Measurements from ENCODE around the gene ETV6.

Gene ETV6

DNA sequence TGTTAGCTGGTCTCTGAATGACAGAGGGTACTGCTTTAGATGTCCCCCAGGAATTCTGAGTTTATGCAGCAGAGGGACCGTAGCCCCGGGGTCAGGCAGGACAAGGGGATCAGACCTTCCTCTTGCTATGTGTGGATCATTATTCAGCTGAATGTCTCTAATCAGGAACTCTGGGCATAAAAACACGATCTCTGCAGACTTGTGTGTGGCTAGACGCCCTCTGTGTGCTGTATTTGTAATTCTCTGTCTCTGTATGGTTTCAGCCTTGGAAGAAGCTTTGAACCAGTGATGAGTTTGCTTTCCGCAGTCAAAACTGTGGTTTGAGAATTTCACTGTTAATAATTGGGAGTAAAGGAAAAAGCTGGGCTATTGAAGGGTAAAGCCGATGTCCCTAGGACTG lies 125.3 kb downstream of the ETV6 start:
- ChIA-PET CTCF (interaction anchor here (0.8 to 2.4 kb wide), 11 partner anchors 12 to 61 kb away, joined by 3 to 8 read pairs (median 3); no protein-coding TSS in a partner anchor), POLR2A (interaction anchor here (1.0 kb wide), 1 partner anchor 13 kb away, joined by 4 read pairs; no protein-coding TSS in a partner anchor)
- DNase-seq (ENCODE audit: extremely low spot score), result no peak
- TF ChIP-seq, protein P1, sequence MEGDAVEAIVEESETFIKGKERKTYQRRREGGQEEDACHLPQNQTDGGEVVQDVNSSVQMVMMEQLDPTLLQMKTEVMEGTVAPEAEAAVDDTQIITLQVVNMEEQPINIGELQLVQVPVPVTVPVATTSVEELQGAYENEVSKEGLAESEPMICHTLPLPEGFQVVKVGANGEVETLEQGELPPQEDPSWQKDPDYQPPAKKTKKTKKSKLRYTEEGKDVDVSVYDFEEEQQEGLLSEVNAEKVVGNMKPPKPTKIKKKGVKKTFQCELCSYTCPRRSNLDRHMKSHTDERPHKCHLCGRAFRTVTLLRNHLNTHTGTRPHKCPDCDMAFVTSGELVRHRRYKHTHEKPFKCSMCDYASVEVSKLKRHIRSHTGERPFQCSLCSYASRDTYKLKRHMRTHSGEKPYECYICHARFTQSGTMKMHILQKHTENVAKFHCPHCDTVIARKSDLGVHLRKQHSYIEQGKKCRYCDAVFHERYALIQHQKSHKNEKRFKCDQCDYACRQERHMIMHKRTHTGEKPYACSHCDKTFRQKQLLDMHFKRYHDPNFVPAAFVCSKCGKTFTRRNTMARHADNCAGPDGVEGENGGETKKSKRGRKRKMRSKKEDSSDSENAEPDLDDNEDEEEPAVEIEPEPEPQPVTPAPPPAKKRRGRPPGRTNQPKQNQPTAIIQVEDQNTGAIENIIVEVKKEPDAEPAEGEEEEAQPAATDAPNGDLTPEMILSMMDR (IDR thresholded peaks at IDR 0.05; ENCODE audit: control extremely low read depth, extremely low read depth, low read depth, missing control alignments), result peak; percentile 8

DNA sequence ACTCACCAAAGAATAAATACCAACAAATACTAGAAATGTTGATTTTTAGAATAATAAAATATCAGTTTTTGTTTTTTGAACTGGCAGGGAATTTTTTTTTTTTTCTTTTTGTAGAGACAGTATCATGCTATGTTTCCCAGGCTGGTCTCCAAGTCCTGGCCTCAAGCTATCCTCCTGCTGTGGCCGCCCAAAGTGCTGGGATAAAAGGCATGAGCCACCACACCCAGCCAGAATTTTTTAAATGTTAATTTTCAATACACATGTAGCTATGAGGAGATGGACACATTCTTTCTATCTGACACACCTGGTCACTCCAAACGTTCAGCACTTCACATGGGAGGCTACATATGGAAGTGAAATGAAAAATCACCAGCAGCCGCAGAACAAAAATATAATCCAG lies 126.8 kb downstream of the ETV6 start:
- TF ChIP-seq, protein P1 (IDR thresholded peaks at IDR 0.05; ENCODE audit: control extremely low read depth, extremely low read depth, low read depth, missing control alignments), result no peak
- no peak for DNase-seq (ENCODE audit: extremely low spot score)
- POLR2A ChIA-PET, result no interaction called here
- CTCF ChIA-PET, result interaction anchor here (1.3 to 2.4 kb wide), 3 partner anchors 10 to 35 kb away, joined by 3 to 8 read pairs (median 6); no protein-coding TSS in a partner anchor

DNA sequence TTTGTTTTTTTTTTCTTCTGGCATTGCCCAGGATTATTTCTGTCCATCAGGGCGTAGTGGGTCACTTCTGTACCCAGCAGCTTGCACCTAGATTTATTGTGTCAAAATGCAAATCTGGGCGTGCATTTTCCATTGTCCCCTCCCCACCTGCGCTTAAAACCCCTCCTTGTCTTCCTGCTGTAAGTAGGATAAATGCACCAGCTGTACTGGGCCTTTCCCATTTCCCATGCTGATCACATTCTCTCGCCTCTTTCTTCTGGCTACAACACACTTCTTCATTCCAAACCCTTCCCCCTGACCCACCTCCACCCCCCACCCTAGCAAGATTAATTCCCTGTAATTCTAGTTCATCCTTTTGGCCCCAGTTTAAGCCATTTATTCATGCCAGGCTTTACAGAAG lies 128.0 kb downstream of the ETV6 start:
- no peak for DNase-seq (ENCODE audit: extremely low spot score)
- TF ChIP-seq, protein P1 (IDR thresholded peaks at IDR 0.05; ENCODE audit: control extremely low read depth, extremely low read depth, low read depth, missing control alignments), result no peak
- ChIA-PET CTCF (interaction anchor here (2.4 to 5.5 kb wide), 2 partner anchors 13 to 36 kb away, joined by 6 to 32 read pairs; no protein-coding TSS in a partner anchor), POLR2A (no interaction called here)

DNA sequence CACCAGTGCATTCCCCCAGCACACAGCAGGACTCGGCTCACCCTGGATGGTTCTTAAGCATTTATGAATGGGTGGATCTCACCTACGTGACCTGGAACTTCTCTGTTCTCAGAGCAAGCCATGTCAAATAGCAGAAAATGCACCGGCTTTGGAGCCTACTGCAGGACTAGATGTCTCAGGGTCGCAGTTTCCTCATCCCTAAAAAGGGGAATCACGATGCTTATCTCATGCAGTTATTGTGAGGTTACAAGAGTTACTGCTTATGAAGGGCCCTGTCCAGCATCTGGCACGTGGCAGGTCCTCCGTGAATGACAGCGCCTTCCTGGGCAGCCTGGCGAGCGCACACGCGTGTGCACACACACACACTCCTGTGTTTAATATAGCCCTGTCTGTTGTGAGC lies 128.5 kb downstream of the ETV6 start:
- TF ChIP-seq, protein P1 (IDR thresholded peaks at IDR 0.05; ENCODE audit: control extremely low read depth, extremely low read depth, low read depth, missing control alignments), result no peak
- ChIA-PET POLR2A (no interaction called here), CTCF (interaction anchor here (1.1 to 5.5 kb wide), 3 partner anchors 14 to 198 kb away, joined by 3 to 32 read pairs (median 7); no protein-coding TSS in a partner anchor)
- no peak for DNase-seq (ENCODE audit: extremely low spot score)

DNA sequence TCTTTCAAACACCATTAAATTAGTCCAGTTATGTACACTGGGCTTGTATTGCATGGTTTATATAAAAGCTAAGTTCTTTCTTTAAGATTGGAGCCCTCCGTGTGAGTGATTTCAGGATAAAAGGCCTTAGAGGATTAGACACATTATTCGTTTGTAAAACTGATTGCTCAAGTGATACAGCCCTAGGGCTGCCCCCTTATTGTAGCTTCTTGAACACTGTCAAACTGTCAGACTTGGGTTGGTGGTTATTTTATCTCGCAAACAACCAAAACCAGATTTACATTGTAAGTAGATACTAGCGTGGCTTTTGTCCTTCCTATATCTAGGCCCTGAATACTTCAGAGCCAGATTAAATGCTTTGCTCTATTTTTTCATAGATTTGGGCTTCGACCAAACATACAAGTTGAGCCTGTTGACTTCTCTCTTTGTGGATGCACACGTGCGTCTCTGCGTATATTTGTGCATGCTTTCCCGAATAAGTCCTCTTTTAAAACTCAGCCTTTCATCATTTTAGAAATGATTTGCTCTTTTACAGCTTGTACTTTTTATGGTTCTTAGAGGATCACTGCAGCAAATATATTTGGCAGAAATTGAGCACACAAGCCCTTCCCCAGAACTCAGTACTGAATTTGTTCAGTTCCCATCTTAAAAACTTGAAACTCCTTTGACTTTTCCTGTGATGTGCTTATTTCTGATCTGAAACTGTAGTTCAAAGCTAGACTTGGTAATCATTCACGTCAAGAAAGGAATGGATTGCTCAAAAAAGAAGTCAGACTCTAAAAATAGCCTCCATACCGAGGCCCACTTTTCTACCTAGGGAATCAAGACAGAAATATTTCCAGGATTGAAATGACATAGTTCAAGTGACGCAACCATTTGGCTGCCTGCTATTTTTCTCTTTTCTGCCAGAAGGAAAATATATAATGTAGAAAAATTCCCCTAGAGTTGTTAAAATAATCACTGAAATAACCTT lies 129.5 kb downstream of the ETV6 start:
- TF ChIP-seq, protein P1 (IDR thresholded peaks at IDR 0.05; ENCODE audit: control extremely low read depth, extremely low read depth, low read depth, missing control alignments), result no peak
- ChIA-PET CTCF (interaction anchor here (0.7 to 5.5 kb wide), 9 partner anchors 15 to 254 kb away, joined by 3 to 32 read pairs (median 7); no protein-coding TSS in a partner anchor), POLR2A (interaction anchor here (0.7 kb wide), 1 partner anchor 19 kb away, joined by 3 read pairs; no protein-coding TSS in a partner anchor)
- no peak for DNase-seq (ENCODE audit: extremely low spot score)

DNA sequence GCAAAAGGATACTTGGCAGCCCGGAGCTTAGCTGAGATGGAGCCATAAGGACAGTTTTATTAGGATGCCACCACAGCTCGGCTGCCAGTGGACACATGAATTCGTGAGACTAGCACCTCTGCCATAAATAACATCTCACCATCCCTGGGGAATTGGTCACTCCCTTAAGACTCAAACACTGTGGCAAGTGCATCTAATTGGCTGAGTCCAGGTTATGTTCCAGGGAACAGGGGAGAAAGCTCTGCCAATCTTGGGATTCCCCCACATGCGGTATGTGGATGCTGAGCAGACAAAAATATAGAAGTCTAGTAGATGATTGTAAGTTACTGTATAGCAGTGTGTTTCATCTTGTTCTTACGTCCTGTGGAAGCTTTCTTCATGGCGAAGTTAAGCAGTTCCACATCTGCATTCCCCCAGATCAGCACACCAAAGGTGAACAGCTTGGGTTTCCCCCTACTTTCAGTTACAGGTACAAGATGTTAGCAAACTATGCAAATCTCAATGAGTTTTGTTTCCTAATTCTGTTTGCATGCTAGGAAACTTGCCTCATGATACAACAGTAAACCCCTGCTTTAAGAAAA lies 131.1 kb downstream of the ETV6 start:
- TF ChIP-seq, protein P1 (IDR thresholded peaks at IDR 0.05; ENCODE audit: control extremely low read depth, extremely low read depth, low read depth, missing control alignments), result no peak
- peak; percentile 41 for DNase-seq (ENCODE audit: extremely low spot score)
- POLR2A ChIA-PET, result interaction anchor here (0.7 to 1.2 kb wide), 2 partner anchors 9 to 17 kb away, joined by 3 to 4 read pairs; no protein-coding TSS in a partner anchor
- CTCF ChIA-PET, result interaction anchor here (0.7 to 5.5 kb wide), 15 partner anchors 9 to 252 kb away, joined by 3 to 32 read pairs (median 4); no protein-coding TSS in a partner anchor

All from GM10248 (cell line).